OCI-LY3 (cell line): ENCODE results near the gene LYRM9.

Experiments used
- CTCF ChIP-seq: fragments of 200-600, 300-600 bp; sonication (generic); IDR thresholded peaks from 2 replicates; pipeline ENCODE4 v1.5.1; 2014; ENCODE audit warnings: antibody characterized with exemption, low read length, low read depth
- EZH2phosphoT487 ChIP-seq: fragments of 200-600 bp; shearing (Covaris generic); IDR thresholded peaks from 2 replicates; pipeline ENCODE4 v1.6.1; 2018; ENCODE audit warnings: antibody characterized with exemption, mixed run types, low read depth

- TF ChIP-seq CTCF (no peak), EZH2phosphoT487 (no peak)
These were observed 47.0 kb downstream of the LYRM9 start for GRCh38 chr17:27846042-27846655.
